ENCODE results near the gene KCTD17. TPM values are rescaled to one million over a fixed set of nuclear protein-coding genes. Genes with fewer than 3 reads are reported as not detected.

KCTD17 gene
- total RNA-seq, 2 donors from 2014 or later: 3.6 to 8.3 TPM

DNA sequence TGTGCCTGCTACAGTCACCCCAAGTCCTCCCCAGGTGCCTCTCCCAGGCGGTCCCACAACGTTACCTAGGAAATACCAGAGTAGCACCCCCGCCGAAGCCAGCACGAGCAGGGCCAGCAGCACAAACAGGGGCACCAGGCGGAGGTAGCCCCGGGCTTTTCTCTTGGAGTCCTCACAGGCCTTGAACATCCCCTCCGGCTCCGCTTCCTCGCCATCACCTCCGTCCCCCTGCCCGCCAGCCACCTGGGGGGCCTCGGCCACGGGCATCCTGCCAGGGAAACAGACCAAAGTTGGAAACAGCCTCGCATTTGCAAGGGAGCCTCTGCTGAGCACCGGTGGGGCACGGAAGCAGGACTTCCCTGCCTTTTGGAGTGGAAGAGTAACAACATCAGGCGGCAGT, 51.6 kb downstream of the KCTD17 start:
- Histone ChIP-seq H3K9me3 (no peaks in the 10 kb centered on the region), H3K4me1 (no peaks in the 10 kb centered on the region), H3K27me3 (no peaks in the 10 kb centered on the region), H3K27ac (no peak overlapping the region), H3K36me3 (replicated peaks in 1 of 2; ENCODE audit: insufficient read depth in 1 of 2, low read depth in 2 of 2) (no peaks in the 10 kb centered on the region), H3K4me3 (no peak overlapping the region)
- intact Hi-C loops (cut with DNase I): no loop called here
- DNase-seq (no peak), ATAC-seq (no peak)
- 55 to 60% methylated on average over 14 to 18 of the region's 18 CpGs for WGBS, 2 donors
- no peak for TF ChIP-seq CTCF (IDR thresholded peaks at IDR 0.05)
- TF ChIP-seq POLR2A (IDR thresholded peaks at IDR 0.05): no peak

DNA sequence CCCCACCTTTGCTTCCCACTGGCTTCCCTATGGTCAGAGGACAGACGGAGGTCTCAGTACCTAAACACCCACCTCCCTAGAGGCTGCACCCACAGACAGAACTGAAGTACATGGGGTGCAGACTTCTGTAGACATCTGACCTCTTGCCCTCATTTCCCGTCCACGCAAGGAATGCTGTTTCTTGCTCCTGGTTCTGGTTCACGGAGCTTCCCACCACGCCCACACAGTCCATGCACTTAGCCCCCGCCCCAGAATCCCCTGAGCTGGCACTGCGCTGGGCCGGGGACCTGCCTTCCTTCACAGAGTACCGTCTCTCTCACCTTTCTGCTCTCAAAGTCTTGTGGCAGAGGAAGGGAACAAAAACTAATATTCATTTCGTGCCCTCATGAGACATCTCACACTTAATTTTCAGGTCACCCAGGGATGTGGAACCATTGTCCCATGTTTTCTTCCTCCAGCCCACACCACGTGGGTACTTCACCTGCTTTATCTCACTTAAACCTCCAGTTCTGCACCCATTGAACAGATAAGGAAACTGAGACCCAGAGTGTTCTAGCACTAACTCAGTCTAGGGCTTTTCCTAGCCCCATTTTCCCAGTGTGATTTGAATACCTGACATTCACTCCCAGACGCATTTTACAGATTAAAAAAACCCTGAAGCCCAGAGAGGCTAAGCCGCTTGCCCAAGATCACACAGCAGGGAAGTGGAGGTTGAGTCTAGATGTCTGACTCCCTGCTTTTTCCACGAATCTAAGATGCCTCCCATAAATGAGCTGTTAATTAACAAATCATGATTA, 52.3 kb downstream of the KCTD17 start:
- WGBS, 2 donors: 53 to 56% methylated on average over 11 to 14 of the region's 14 CpGs
- DNase-seq (no peak), ATAC-seq (no peak)
- H3K4me3 ChIP-seq: no peak overlapping the region
- no peaks in the 10 kb centered on the region for H3K27me3 ChIP-seq
- H3K9me3 ChIP-seq: no peaks in the 10 kb centered on the region
- TF ChIP-seq POLR2A (IDR thresholded peaks at IDR 0.05) (no peak), CTCF (IDR thresholded peaks at IDR 0.05) (no peak)
- H3K36me3 ChIP-seq (replicated peaks in 1 of 2; ENCODE audit: insufficient read depth in 1 of 2, low read depth in 2 of 2): no peaks in the 10 kb centered on the region
- intact Hi-C loops (cut with DNase I): no loop called here
- H3K4me1 ChIP-seq: no peaks in the 10 kb centered on the region
- H3K27ac ChIP-seq: no peak overlapping the region

GRCh38 chr22:37105154-37105553, 53.6 kb downstream of the KCTD17 start:
- TF ChIP-seq POLR2A (IDR thresholded peaks at IDR 0.05) (no peak), CTCF (IDR thresholded peaks at IDR 0.05) (no peak)
- intact Hi-C loops (cut with DNase I): no loop called here
- no peak for DNase-seq
- ATAC-seq: no peak
- H3K36me3 ChIP-seq (replicated peaks in 1 of 2; ENCODE audit: insufficient read depth in 1 of 2, low read depth in 2 of 2): no peaks in the 10 kb centered on the region
- H3K27ac ChIP-seq: no peak overlapping the region
- no peak overlapping the region for H3K4me3 ChIP-seq
- 31 to 48% methylated on average over 2 to 7 of the region's 7 CpGs for WGBS, 2 donors
- H3K4me1 ChIP-seq: no peaks in the 10 kb centered on the region
- H3K27me3 ChIP-seq: no peaks in the 10 kb centered on the region
- H3K9me3 ChIP-seq: no peaks in the 10 kb centered on the region

DNA sequence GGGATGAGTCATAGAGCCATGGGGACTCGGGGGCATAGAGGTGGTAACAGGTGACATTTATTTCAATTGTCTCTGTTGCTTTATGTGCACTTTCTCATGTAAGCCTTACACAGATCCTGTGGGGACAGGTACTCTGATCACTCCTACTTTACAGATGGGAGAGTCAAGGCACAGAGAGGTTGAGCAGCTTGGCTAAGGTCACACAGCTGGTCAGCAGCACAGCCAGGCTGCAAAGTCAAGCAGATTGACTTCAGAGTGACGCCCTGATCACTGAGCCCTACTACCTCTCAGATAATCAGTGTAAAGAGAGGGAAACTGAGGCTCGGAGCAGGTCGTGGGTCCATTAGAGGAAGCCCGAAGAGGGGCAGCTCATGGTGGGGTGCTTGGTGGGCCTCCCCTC, 54.4 kb downstream of the KCTD17 start:
- H3K36me3 ChIP-seq (replicated peaks in 1 of 2; ENCODE audit: insufficient read depth in 1 of 2, low read depth in 2 of 2): no peaks in the 10 kb centered on the region
- H3K9me3 ChIP-seq: no peaks in the 10 kb centered on the region
- DNase-seq (no peak), ATAC-seq (no peak)
- WGBS, 2 donors: 53 to 69% methylated on average over 5 of the region's 5 CpGs
- TF ChIP-seq CTCF (IDR thresholded peaks at IDR 0.05) (no peak), POLR2A (IDR thresholded peaks at IDR 0.05) (no peak)
- intact Hi-C loops (cut with DNase I): no loop called here
- H3K27me3 ChIP-seq: no peaks in the 10 kb centered on the region
- no peak overlapping the region for H3K4me3 ChIP-seq
- no peaks in the 10 kb centered on the region for H3K4me1 ChIP-seq
- H3K27ac ChIP-seq: no peak overlapping the region
